Cardiac fibroblast (primary cell): Measurements from ENCODE around the gene PRR19.

ENCODE experiments used
- DNase-seq, 2 donors: peaks; one replicate each; pipeline versions ENCODE4 v3.0.0 to v3.0.0-alpha.2; 2010; ENCODE audit warnings: low read depth in 2 of 2
- H3K4me3 ChIP-seq, 2 donors: replicated peaks in 1 of 2; 1 replicate in 1 of 2; 2 replicates in 1 of 2; pipeline ENCODE4 v1.5.1; 2011; ENCODE audit warnings: low read depth in 2 of 2, low read length in 2 of 2, mild to moderate bottlenecking in 2 of 2, moderate library complexity in 1 of 2
- CTCF ChIP-seq: IDR thresholded peaks from one replicate; pipeline ENCODE4 v1.5.1; 2011; ENCODE audit warnings: low read depth, mild to moderate bottlenecking, low read length, inconsistent platforms

The PRR19 gene

GRCh38 chr19:42292042-42292960 is 9.6 kb upstream of the PRR19 start:
- TF ChIP-seq CTCF: no peak
- no peak for DNase-seq
- no peak overlapping the region for H3K4me3 ChIP-seq

GRCh38 chr19:42292963-42293362 is 9.0 kb upstream of the PRR19 start:
- DNase-seq: no peak
- no peak for TF ChIP-seq CTCF
- H3K4me3 ChIP-seq: no peak overlapping the region

GRCh38 chr19:42293540-42293939 is 8.4 kb upstream of the PRR19 start:
- H3K4me3 ChIP-seq: no peak overlapping the region
- no peak for DNase-seq
- peak; percentile 6 for TF ChIP-seq CTCF

- no peak for TF ChIP-seq CTCF
- DNase-seq: no peak
- H3K4me3 ChIP-seq: no peak overlapping the region
Observed at GRCh38 chr19:42293948-42294347, 8.0 kb upstream of the PRR19 start.

- DNase-seq: no peak
- H3K4me3 ChIP-seq: no peak overlapping the region
- TF ChIP-seq CTCF: no peak
Observed at GRCh38 chr19:42294471-42295137, 7.3 kb upstream of the PRR19 start.

GRCh38 chr19:42295342-42295741 is 6.6 kb upstream of the PRR19 start:
- no peak overlapping the region for H3K4me3 ChIP-seq
- DNase-seq: no peak
- TF ChIP-seq CTCF: no peak
